Activated CD8-positive, alpha-beta T cell treated with anti-CD3 and anti-CD28 coated beads, Interleukin-2, amount 10 ng/mL, durations not matched to agents 7 days and 5 days (primary cell): ENCODE data around the gene RPS2. TPM values are rescaled to one million over a fixed set of nuclear protein-coding genes. Genes with fewer than 3 reads are reported as not detected.
A peak's percentile ranks its signal among the peaks of the same experiment; 100 is the strongest.
"Not testable (repeated sequence)": the region's sequence is repeated elsewhere in the genome, so short reads cannot be mapped to it uniquely, and the experiment has no call there.

Experiments
- ATAC-seq: fragments of 150-1000 bp; cut with Tn5 transposase; one replicate; pipeline ENCODE4 v1.10.0; 2021; ENCODE audit warnings: moderate library complexity
- CTCF ChIA-PET: fragments of 350-600 bp; sonication (Branson Sonifier 250); formaldehyde crosslinking; loops from one replicate; lab custom pipeline; 2021; ENCODE audit warnings: antibody characterized with exemption; lab: Charles Lee
- POLR2A ChIA-PET: fragments of 350-600 bp; sonication (Branson Sonifier 250); formaldehyde crosslinking; loops from one replicate; lab custom pipeline; 2021; ENCODE audit warnings: antibody characterized with exemption; lab: Charles Lee
- DNase-seq: peaks from one replicate; pipeline ENCODE4 v3.0.0-alpha.2; 2020
- H3K27ac Mint-ChIP-seq: one replicate; pipeline ENCODE4 v1.8.0; 2021; ENCODE audit warnings: mild to moderate bottlenecking, mixed read lengths
- H3K27me3 Mint-ChIP-seq: one replicate; pipeline ENCODE4 v1.8.0; 2021; ENCODE audit warnings: low read depth, mixed read lengths
- H3K36me3 Mint-ChIP-seq: one replicate; pipeline ENCODE4 v1.8.0; 2021; ENCODE audit warnings: low read depth, mixed read lengths
- H3K4me1 Mint-ChIP-seq: one replicate; pipeline ENCODE4 v1.8.0; 2021; ENCODE audit warnings: low read depth, mixed read lengths
- H3K4me3 Mint-ChIP-seq: one replicate; pipeline ENCODE4 v1.8.0; 2021; ENCODE audit warnings: mild to moderate bottlenecking, mixed read lengths
- H3K9me3 Mint-ChIP-seq: one replicate; pipeline ENCODE4 v1.8.0; 2022; ENCODE audit warnings: mixed read lengths; ENCODE audit not compliant: insufficient read depth
- total RNA-seq, 2 experiments: library from RNA; stranded (reverse); gene quantifications; one replicate each; pipeline ENCODE4 v1.2.3, GENCODE V29; 2021

The RPS2 gene
- total RNA-seq, 2 experiments from 2014 or later: 2,821 to 2,910 TPM

DNA sequence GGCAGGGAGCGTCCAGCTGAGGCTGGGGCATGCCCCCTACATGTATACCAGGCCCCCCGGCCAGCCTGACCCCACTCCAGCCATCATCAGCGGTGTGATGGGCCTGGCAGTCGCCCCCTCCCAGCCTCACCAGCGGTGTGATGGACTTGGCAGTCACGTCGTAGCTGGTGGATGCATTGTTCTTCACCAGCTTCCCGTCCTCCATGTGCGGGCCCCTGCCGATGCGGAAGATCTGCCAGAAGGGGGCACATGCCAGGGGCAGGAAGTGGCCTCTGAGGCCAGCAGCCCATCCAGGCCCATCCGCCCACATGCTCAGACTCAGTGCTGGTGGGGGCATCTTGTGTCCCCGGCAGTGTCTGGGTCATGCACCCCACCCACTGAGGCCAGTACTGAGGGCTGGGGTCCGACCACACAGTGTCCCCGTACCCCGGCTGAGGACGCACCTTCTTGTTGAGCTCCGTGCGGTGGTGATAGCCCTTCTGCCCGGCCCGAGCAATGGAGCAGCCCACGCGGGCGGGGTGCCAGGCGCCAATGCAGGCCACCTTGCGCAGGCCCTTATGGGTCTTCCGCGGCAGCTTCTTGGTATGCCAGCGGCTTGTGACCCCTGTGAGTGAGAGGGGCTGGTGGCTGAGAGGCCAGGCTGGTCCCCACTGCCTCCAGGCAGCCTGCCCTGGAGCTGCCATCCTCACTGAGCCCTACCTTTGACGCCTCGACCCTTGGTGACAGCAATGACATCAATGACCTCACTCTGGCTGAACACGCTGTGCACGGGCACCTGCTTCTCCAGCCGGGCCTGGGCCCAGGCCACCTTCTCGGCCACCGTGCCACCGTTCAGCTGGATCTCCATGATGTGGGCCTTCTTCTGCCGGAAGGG lies 17.9 kb downstream of the RPS2 start:
- Mint-ChIP-seq H3K4me1 (peaks cover 23% of the 10 kb centered on the region), H3K36me3 (no peaks in the 10 kb centered on the region), H3K27ac (no peak overlapping the region), H3K9me3 (no peaks in the 10 kb centered on the region), H3K4me3 (no peak overlapping the region), H3K27me3 (no peaks in the 10 kb centered on the region)
- ChIA-PET POLR2A (no interaction called here), CTCF (interaction anchor here (0.8 kb wide), 1 partner anchor 57 kb away, joined by 3 read pairs; no protein-coding TSS in a partner anchor)
- no peak for DNase-seq
- ATAC-seq: no peak

DNA sequence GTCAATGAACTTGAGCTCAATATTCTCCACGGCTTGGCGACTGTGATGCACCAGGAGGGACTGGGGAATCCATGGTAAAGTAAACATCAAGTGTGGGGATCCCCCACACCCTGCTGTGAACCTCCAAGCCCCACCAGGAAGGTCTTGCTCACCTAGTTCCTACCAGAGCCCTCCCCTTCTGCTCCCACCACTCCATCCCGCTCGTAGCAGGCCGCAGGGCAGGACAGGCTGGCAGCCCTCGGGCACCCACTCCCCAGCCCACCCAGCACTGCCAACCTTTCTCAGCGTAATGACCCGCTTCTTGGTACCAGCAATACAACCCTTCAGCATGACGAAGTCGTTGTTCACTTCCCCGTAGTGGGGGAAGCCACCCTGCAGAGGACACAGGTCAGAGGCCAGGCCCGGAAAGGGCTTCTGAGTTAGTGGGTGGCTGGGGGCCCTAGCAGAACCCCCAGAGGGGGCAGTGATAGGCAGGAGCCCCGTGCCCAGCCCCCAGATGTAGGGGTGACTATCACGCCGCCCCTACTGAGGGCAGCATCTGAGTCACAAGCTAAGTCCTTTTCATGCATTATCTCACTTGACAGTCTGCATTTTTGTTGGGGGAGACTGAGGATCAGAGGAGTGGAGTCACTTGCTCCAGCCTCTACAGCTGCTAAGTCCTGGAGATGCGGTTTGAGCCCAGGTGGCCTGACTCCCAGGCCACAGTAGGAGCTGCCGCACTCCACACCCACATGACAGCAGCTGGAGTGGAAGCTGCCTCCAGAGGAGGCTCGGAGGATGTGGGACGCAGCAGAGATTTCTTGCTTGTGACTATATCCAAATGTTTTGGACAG lies 18.9 kb downstream of the RPS2 start:
- peaks cover 29% of the 10 kb centered on the region for H3K4me1 Mint-ChIP-seq
- H3K36me3 Mint-ChIP-seq: no peaks in the 10 kb centered on the region
- no peak overlapping the region for H3K27ac Mint-ChIP-seq
- no peak for ATAC-seq
- ChIA-PET CTCF (no interaction called here), POLR2A (interaction anchor here (0.6 kb wide), 1 partner anchor 19 kb away, joined by 3 read pairs; the partner anchor contains the start of gene RPS2)
- DNase-seq: no peak
- H3K27me3 Mint-ChIP-seq: no peaks in the 10 kb centered on the region
- no peak overlapping the region for H3K4me3 Mint-ChIP-seq
- no peaks in the 10 kb centered on the region for H3K9me3 Mint-ChIP-seq

DNA sequence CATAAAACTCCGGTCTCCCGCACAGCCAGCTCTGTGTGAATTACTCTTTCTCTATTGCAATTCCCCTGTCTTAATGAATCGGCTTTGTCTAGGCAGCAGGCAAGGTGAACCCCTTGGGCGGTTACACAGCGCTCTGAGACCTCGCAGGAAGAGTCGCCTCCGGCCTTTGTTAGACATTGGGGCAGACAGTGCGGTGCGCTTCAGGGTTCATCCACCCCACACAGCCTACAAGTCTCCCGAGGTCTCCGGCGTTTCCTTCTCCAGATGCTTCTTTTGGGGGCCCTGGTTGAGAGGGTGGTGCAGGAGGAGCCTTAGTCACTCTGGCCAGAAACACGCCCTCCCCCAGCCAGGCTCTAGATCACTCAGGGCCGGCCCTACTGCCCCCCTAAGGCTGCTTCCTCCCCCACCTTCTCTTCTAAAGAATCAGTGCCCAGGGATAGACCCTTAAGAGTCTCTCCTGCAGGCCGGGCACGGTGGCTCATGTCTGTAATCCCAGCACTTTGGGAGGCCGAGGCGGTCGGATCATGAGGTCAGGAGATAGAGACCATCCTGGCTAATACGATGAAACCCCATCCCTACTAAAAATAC lies 19.9 kb downstream of the RPS2 start:
- peaks cover 29% of the 10 kb centered on the region for H3K4me1 Mint-ChIP-seq
- no peak for ATAC-seq

DNA sequence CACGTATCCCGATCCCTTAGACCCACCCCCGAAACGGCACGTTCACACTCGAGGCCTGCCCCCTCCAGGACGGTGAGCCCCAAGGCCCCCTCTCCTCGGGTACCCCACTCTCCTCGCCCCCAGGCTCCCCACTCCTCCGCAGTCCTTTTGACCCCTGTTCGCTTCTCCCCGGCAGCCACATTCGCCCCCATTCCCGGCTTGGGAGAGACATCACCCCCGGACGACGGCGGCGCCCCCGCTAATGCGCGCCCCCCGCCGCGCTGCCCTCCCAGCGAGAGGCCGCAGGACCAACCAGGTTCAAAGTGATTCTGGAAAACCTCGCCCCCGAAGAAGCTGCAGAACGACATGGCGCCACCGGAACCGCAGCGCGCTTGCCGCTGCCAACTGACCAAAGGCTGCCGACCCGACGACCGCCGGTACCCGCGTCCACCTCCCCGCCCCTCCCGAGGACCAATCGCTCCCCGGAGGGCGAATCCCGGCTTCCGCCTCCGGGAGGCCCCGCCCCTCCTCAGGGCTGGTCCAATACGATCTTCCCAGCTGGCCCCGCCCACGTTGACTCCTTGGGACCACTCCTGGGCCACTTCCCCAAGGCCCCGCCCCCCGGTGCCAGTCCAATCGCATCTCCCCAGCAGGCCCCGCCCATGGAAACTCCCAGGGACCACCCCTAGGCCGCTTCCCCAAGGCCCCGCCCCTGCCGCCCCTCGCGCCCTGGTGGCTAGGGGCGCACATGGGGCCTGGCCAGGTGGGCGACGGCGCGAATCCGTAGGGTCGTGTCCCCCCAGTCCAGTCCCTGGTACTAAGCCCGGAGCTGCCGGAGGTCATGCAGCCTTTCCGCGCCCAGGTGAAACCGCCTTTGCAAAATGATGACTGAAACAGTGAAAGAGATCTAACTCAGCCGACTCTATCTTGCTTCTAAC lies 21.6 kb downstream of the RPS2 start, which contains the start of gene MSRB1:
TSS of gene MSRB1 (minus strand) at position 390 of the 917 bp plus-strand sequence. CDS start at position 347, 43 bp downstream.
- DNase-seq (peak; percentile 100), ATAC-seq (peak; percentile 97)
- no peaks in the 10 kb centered on the region for H3K9me3 Mint-ChIP-seq
- peaks cover 29% of the 10 kb centered on the region for H3K4me1 Mint-ChIP-seq
- no peaks in the 10 kb centered on the region for H3K27me3 Mint-ChIP-seq
- peak within 1 kb of the TSS; percentile 85 for H3K4me3 Mint-ChIP-seq
- peaks cover 6% of the 10 kb centered on the region for H3K36me3 Mint-ChIP-seq
- POLR2A ChIA-PET: interaction anchor here (0.6 to 2.1 kb wide), 7 partner anchors 17 to 212 kb away, joined by 3 to 10 read pairs (median 4); partner anchors contain the start of genes RNF151, RPS2 and TRAF7
- CTCF ChIA-PET: interaction anchor here (1.0 to 1.6 kb wide), 8 partner anchors 9 to 237 kb away, joined by 3 to 7 read pairs (median 4); partner anchors contain the start of genes FAHD1, HAGH, MAPK8IP3 and RPS2
- H3K27ac Mint-ChIP-seq: peak within 1 kb of the TSS; percentile 82

More for the DNA sequence above, 19.9 kb downstream of the RPS2 start:
- no peak for DNase-seq
- Mint-ChIP-seq H3K27me3 (no peaks in the 10 kb centered on the region), H3K9me3 (no peaks in the 10 kb centered on the region), H3K36me3 (no peaks in the 10 kb centered on the region), H3K4me3 (peak overlapping the region; percentile 34), H3K27ac (peak overlapping the region; percentile 25)
- ChIA-PET POLR2A (interaction anchor here (0.6 to 2.1 kb wide), 3 partner anchors 20 to 262 kb away, joined by 3 to 10 read pairs (median 3); partner anchors contain the start of gene RPS2), CTCF (no interaction called here)

DNA sequence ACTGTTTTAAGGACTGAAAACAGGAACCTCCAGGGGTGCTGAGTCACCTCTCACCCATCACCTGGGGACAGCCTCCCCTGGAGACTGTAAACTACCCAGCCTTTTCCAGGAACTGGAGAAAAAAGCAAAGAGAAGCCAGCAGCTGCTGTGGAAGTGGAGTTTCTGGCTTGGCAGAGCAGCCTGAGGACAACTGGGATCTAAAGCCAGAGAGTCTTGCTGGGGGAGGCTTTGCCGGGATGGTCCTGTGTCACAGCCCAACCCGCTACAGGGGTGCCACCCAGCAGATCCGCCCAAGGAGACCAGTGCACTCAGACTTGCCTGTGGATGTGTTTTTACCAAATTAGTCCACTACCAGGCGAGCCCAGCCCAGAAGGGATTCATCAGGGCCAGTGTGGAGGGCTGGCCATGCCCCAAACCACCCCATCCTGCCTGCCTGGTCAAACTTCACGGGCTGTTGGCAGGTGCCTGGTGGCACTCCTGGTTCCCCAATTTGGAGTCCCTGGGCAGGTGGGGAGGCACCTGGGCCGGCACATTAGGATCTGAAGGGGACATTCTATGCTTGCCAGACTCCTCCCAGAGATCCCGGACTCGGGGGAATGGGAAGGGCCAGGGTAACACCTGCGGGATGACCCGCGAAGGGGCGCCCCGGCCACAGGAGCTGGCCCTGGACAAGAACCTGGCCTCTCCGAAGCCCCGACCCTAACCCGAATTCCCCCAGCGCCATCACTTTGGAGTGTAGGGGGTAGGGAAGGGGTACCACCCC lies 22.4 kb downstream of the RPS2 start:
- H3K4me1 Mint-ChIP-seq: peaks cover 29% of the 10 kb centered on the region
- peak overlapping the region; percentile 85 for H3K4me3 Mint-ChIP-seq
- H3K27ac Mint-ChIP-seq: peak overlapping the region; percentile 79
- no peaks in the 10 kb centered on the region for H3K9me3 Mint-ChIP-seq
- no peak for DNase-seq
- H3K36me3 Mint-ChIP-seq: peaks cover 8% of the 10 kb centered on the region
- no peaks in the 10 kb centered on the region for H3K27me3 Mint-ChIP-seq
- no peak for ATAC-seq
- ChIA-PET POLR2A (interaction anchor here (1.0 to 2.1 kb wide), 4 partner anchors 18 to 71 kb away, joined by 4 to 10 read pairs (median 8); partner anchors contain the start of gene RPS2), CTCF (no interaction called here)

DNA sequence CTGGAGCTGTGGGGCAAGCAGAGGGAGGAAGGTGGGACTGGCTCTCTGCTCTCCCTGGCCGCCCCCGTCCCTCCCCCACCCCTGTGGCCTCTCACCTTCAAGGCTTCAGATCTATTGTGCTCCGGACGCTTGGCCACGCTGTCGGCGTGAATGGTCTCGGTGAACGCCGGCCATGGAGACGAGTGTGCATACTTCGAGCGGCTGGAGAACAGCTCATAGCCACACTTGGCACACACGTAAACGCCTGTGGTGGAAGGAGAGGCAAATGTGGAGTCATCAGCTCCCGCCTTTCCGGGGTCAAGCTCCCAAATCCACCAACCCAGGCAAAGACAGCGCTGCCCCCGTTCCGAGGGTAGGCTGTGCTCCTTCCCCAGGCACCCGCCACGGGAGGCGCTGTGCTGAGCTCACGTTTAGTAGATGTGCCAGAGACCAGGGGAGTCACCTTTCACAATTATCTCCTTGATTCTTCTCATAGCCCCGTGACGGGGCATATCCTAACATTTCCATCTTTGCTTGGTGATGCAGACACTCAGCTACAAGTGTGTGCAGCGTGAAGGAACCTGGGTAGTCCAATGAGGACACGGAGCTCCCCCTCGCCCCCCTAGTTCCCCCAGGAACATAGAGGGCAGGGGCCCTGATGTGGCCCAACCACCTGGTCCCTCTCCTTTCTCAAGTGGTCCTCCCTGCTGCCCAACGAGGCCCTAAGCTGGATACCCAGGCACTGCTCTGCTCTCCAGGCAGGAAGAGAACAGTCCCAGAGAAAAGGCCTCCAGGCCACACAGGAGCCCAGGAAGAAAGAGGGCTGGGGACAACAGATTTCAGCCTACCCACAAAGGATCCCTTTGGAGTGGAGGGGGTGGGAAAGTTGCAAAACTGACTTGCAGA lies 23.2 kb downstream of the RPS2 start:
- H3K27me3 Mint-ChIP-seq: no peaks in the 10 kb centered on the region
- ChIA-PET POLR2A (interaction anchor here (0.8 to 2.1 kb wide), 2 partner anchors 24 to 214 kb away, joined by 3 to 8 read pairs; partner anchors contain the start of genes RPS2 and TRAF7), CTCF (no interaction called here)
- H3K4me1 Mint-ChIP-seq: peaks cover 29% of the 10 kb centered on the region
- H3K4me3 Mint-ChIP-seq: peak overlapping the region; percentile 85
- peaks cover 8% of the 10 kb centered on the region for H3K36me3 Mint-ChIP-seq
- no peak overlapping the region for H3K27ac Mint-ChIP-seq
- H3K9me3 Mint-ChIP-seq: no peaks in the 10 kb centered on the region
- no peak for ATAC-seq
- no peak for DNase-seq

DNA sequence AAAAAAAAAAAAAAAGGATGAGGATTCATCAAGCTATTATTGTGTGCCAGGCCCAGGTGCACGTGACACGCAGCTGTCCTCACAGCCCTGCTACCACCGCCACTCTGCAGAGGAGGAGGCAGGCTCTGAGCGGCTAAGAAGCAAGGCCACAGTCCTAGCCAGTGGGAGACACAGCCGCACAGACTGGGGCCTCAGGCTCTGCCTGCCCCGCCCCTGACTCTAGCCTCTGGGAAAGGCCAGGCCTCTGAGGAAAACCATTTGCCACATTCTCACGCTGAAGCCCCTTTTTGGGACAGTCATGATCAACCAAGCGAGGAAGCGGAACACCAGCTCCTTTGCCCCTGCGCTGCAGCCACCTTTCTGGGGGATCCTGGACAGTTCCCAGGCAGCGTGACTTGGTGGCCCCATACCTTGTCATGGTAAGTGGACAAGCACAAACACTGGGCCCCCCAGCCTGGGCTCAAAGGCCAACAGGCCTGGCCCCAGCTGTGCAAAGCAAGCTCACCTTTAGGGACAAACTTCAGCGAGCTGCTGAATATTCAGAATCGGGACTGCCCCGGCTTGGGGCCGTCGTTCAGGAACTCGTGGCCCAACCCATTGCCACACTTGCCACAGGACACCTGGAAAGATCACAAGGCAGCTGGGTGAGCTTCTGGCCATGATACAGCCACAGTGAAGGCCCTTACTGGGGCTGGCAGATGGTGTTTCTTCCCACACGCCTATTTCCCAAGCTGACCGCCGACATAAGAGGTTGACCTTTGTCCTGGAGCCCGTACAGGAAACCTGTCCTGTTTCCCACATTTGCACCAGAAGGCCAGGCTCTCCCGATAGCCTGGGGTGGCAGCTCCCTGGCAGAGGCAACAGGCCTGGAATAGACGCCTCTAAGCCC lies 24.1 kb downstream of the RPS2 start:
- CTCF ChIA-PET: interaction anchor here (0.9 kb wide), 1 partner anchor 11 kb away, joined by 3 read pairs; no protein-coding TSS in a partner anchor
- Mint-ChIP-seq H3K9me3 (no peaks in the 10 kb centered on the region), H3K36me3 (peaks cover 8% of the 10 kb centered on the region)

DNA sequence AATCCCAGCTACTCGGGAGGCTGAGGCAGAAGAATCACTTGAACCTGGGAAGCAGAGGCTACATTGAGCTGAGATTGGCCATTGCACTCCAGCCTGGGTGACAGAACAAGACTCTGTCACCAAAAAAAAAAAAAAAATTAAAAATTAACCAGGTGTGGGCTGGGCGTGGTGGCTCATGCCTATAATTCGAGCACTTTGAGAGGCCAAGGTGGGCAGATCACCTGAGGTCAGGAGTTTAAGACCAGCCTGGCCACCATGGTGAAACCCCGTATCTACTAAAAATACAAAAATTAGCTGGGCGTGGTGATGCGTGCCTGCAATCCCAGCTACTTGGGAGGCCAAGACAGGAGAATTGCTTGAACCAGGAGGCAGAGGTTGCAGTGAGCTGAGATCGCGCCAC lies 24.8 kb downstream of the RPS2 start:
- peaks cover 29% of the 10 kb centered on the region for H3K4me1 Mint-ChIP-seq
- POLR2A ChIA-PET: interaction anchor here (2.1 kb wide), 1 partner anchor 25 kb away, joined by 8 read pairs; the partner anchor contains the start of gene RPS2
- H3K9me3 Mint-ChIP-seq, H3K27ac Mint-ChIP-seq, H3K4me3 Mint-ChIP-seq, ATAC-seq, H3K27me3 Mint-ChIP-seq, H3K36me3 Mint-ChIP-seq, DNase-seq: not testable (repeated sequence)
- CTCF ChIA-PET: interaction anchor here (0.9 kb wide), 1 partner anchor 11 kb away, joined by 3 read pairs; no protein-coding TSS in a partner anchor

More for the DNA sequence above, 24.1 kb downstream of the RPS2 start:
- H3K27me3 Mint-ChIP-seq: no peaks in the 10 kb centered on the region
- POLR2A ChIA-PET: interaction anchor here (0.8 to 2.1 kb wide), 2 partner anchors 25 to 215 kb away, joined by 3 to 8 read pairs; partner anchors contain the start of genes RPS2 and TRAF7
- no peak overlapping the region for H3K27ac Mint-ChIP-seq
- no peak for DNase-seq
- no peak overlapping the region for H3K4me3 Mint-ChIP-seq
- peaks cover 29% of the 10 kb centered on the region for H3K4me1 Mint-ChIP-seq
- no peak for ATAC-seq
